GM19193 (cell line): ENCODE measurements around the gene PPFIBP1.

Source experiments
- POLR2A ChIP-seq: IDR thresholded peaks from 4 replicates; pipeline ENCODE4 v1.6.1; 2011; ENCODE audit not compliant: insufficient read depth, insufficient read length; ENCODE audit errors: extremely low read depth

The PPFIBP1 gene

GRCh38 chr12:27650011-27650410 is 126.0 kb downstream of the PPFIBP1 start:
- no peak for TF ChIP-seq POLR2A

GRCh38 chr12:27651201-27651600 is 127.2 kb downstream of the PPFIBP1 start:
- TF ChIP-seq POLR2A, result no peak

GRCh38 chr12:27652174-27652763 is 128.3 kb downstream of the PPFIBP1 start:
- TF ChIP-seq POLR2A, result no peak

GRCh38 chr12:27653661-27654060 is 129.7 kb downstream of the PPFIBP1 start:
- no peak for TF ChIP-seq POLR2A

GRCh38 chr12:27657296-27657695 is 133.3 kb downstream of the PPFIBP1 start:
- TF ChIP-seq POLR2A, result no peak

- TF ChIP-seq POLR2A, result no peak
Observed at GRCh38 chr12:27665704-27666103, 141.7 kb downstream of the PPFIBP1 start.

- TF ChIP-seq POLR2A, result no peak
Observed at GRCh38 chr12:27666510-27666909, 142.5 kb downstream of the PPFIBP1 start.

- TF ChIP-seq POLR2A, result no peak
Observed at GRCh38 chr12:27667540-27667939, 143.5 kb downstream of the PPFIBP1 start.

GRCh38 chr12:27672051-27672450 is 148.0 kb downstream of the PPFIBP1 start:
- no peak for TF ChIP-seq POLR2A

GRCh38 chr12:27672643-27673042 is 148.6 kb downstream of the PPFIBP1 start:
- TF ChIP-seq POLR2A, result no peak

GRCh38 chr12:27673101-27673718 is 149.2 kb downstream of the PPFIBP1 start:
- TF ChIP-seq POLR2A, result no peak

GRCh38 chr12:27674989-27675388 is 151.0 kb downstream of the PPFIBP1 start:
- TF ChIP-seq POLR2A, result no peak

- no peak for TF ChIP-seq POLR2A
Observed at GRCh38 chr12:27680619-27681018, 156.6 kb downstream of the PPFIBP1 start.

- no peak for TF ChIP-seq POLR2A
Observed at GRCh38 chr12:27682534-27682933, 158.5 kb downstream of the PPFIBP1 start.

GRCh38 chr12:27685274-27685673 is 161.3 kb downstream of the PPFIBP1 start:
- TF ChIP-seq POLR2A, result no peak

- TF ChIP-seq POLR2A, result no peak
Observed at GRCh38 chr12:27686147-27686546, 162.1 kb downstream of the PPFIBP1 start.

- TF ChIP-seq POLR2A, result no peak
Observed at GRCh38 chr12:27688671-27689070, 164.7 kb downstream of the PPFIBP1 start.
